OCI-LY1 (cell line): Measurements from ENCODE around the gene FCSK.

ENCODE experiments used
- EZH2 ChIP-seq: fragments of 200-600 bp; sonication (generic), shearing (Covaris generic); IDR thresholded peaks from 2 replicates; pipeline ENCODE4 v1.8.0; 2017; ENCODE audit warnings: borderline replicate concordance, mixed run types, mild to moderate bottlenecking, antibody characterized with exemption, low read length, moderate library complexity, mixed read lengths
- TF ChIP-seq, protein P1 (sequence below): fragments of 200-600 bp; sonication (generic), shearing (Covaris generic); IDR thresholded peaks from 2 replicates; pipeline ENCODE4 v1.5.1; 2017; ENCODE audit warnings: mild to moderate bottlenecking, antibody characterized with exemption, low read length, moderate library complexity, mixed read lengths

DNA sequence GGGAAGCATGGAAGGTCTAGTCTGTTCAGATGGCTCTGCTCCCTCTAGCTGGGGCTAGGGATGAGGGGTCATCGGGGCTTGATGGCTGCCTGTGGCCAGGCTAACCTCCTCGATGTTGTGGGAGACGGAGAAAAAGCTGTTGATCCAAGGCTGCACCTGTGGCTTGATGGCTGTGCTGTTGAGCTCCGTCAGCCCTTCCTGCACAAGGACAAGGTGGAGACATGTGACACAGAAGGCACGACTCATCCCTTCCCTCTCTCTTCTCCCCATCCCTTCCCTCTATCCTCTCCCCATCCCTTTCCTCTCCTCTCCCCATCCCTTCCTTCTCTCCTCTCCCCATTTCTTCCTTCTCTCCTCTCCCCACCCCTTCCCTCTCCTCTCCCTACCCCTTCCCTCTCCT is 28.2 kb downstream of the FCSK start:
- no peak for TF ChIP-seq EZH2
- TF ChIP-seq, protein P1, sequence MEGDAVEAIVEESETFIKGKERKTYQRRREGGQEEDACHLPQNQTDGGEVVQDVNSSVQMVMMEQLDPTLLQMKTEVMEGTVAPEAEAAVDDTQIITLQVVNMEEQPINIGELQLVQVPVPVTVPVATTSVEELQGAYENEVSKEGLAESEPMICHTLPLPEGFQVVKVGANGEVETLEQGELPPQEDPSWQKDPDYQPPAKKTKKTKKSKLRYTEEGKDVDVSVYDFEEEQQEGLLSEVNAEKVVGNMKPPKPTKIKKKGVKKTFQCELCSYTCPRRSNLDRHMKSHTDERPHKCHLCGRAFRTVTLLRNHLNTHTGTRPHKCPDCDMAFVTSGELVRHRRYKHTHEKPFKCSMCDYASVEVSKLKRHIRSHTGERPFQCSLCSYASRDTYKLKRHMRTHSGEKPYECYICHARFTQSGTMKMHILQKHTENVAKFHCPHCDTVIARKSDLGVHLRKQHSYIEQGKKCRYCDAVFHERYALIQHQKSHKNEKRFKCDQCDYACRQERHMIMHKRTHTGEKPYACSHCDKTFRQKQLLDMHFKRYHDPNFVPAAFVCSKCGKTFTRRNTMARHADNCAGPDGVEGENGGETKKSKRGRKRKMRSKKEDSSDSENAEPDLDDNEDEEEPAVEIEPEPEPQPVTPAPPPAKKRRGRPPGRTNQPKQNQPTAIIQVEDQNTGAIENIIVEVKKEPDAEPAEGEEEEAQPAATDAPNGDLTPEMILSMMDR = no peak
